ENCODE results near the gene ZNF827.

GRCh38 chr4:145840801-145841200 is 97.8 kb downstream of the ZNF827 start:
- TF ChIP-seq CTCF (IDR thresholded peaks at IDR 0.05) (no peak), POLR2A (IDR thresholded peaks at IDR 0.05) (no peak)

All from lower leg skin (tissue), 3 donors.